ENCODE measurements around the gene PTPRT. TPM values are rescaled to one million over a fixed set of nuclear protein-coding genes. Genes with fewer than 3 reads are reported as not detected.

PTPRT gene
- total and polyA plus RNA-seq, 4 donors = 0.14 to 2.8 (median 0.40) TPM

DNA sequence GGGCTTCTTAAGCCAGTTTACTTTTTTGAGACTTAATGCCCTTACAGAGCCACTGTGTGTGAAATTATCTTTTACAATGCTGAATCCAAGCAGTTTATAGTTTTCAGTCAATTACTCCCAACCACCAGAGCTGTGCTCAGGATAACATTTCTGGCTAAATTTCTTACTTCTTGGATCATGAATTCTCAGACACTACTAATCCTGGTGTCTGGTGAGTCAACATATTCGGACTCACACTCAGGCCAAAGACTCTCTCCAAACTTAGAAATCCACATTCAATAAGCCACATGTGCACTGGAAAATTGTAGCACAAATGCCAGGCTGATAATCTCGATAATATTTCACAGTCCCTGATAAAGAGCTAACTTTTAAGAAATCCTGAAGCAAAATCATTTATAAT is 49.0 kb downstream of the PTPRT start (continued):
- no peak for TF ChIP-seq NR2F2 (IDR thresholded peaks at IDR 0.05)
- no peak for TF ChIP-seq HNF4A (conservative IDR thresholded peaks at IDR 0.05)
- TF ChIP-seq, protein P1, sequence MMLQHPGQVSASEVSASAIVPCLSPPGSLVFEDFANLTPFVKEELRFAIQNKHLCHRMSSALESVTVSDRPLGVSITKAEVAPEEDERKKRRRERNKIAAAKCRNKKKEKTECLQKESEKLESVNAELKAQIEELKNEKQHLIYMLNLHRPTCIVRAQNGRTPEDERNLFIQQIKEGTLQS (IDR thresholded peaks at IDR 0.05) = no peak
- TF ChIP-seq RAD21 (IDR thresholded peaks at IDR 0.05) = no peak
- TF ChIP-seq RXRA (IDR thresholded peaks at IDR 0.05) = no peak
- TF ChIP-seq YY1 (IDR thresholded peaks at IDR 0.05) = no peak
- TF ChIP-seq, protein P2, sequence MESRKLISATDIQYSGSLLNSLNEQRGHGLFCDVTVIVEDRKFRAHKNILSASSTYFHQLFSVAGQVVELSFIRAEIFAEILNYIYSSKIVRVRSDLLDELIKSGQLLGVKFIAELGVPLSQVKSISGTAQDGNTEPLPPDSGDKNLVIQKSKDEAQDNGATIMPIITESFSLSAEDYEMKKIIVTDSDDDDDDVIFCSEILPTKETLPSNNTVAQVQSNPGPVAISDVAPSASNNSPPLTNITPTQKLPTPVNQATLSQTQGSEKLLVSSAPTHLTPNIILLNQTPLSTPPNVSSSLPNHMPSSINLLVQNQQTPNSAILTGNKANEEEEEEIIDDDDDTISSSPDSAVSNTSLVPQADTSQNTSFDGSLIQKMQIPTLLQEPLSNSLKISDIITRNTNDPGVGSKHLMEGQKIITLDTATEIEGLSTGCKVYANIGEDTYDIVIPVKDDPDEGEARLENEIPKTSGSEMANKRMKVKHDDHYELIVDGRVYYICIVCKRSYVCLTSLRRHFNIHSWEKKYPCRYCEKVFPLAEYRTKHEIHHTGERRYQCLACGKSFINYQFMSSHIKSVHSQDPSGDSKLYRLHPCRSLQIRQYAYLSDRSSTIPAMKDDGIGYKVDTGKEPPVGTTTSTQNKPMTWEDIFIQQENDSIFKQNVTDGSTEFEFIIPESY (IDR thresholded peaks at IDR 0.05) = no peak

DNA sequence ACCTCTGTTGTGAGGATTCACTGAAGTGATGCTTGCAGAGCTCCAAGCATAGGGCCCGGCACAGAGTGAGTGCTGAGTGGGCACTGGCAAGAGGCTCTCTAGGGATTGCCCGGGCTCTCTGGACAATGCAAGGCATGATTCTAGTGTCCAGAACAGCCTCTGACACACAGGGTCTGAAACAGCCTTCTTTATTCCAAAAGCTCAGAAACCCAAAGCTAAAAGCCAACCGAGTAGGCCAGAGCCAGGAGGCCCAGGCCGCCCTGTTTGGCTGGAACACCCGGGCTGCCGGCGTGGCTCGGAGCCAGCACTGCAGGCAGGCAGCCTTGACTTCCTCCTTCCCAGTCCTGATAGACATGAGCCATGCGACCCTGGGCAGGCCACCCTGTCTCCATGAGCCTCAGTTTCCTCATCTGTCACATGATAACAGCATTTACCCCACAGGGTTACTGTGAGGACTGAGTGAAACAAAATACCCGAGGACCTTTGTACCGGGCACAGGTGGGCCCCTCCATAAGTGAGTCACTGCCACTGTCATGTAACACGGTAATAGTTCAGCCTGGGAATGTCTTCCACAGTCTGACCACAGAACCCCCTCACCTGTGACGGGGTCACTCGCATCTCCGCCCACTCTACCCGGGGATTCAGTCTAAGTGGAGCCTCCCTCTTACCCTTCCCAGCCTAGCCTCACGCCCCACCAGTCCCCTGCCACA is 51.5 kb downstream of the PTPRT start:
- Histone ChIP-seq H3K27me3 (ENCODE audit: control insufficient read depth in 4 of 4, insufficient read depth in 4 of 4, low read length in 3 of 4) (no peaks in the 10 kb centered on the region), H3K4me1 (ENCODE audit: control insufficient read depth in 4 of 4, insufficient read depth in 4 of 4, low read length in 3 of 4) (no peaks in the 10 kb centered on the region), H3K4me3 (ENCODE audit: low read depth in 1 of 3, low read length in 3 of 3) (no peak overlapping the region), H3K27ac (ENCODE audit: low read depth in 1 of 2, low read length in 2 of 2) (no peak overlapping the region), H3K36me3 (ENCODE audit: control insufficient read depth in 4 of 4, insufficient read depth in 3 of 4, low read depth in 1 of 4, low read length in 3 of 4) (no peaks in the 10 kb centered on the region), H3K9ac (ENCODE audit: low read depth in 1 of 2, low read length in 2 of 2) (no peak overlapping the region), H3K9me3 (ENCODE audit: control insufficient read depth in 4 of 4, low read length in 3 of 4) (no peaks in the 10 kb centered on the region)
- TF ChIP-seq RXRA (IDR thresholded peaks at IDR 0.05) = no peak
- no peak for TF ChIP-seq GABPA (IDR thresholded peaks at IDR 0.05 in 1 of 2, conservative IDR thresholded peaks at IDR 0.05 in 1 of 2)
- no peak for TF ChIP-seq HNF4A (conservative IDR thresholded peaks at IDR 0.05)
- TF ChIP-seq, protein P3, sequence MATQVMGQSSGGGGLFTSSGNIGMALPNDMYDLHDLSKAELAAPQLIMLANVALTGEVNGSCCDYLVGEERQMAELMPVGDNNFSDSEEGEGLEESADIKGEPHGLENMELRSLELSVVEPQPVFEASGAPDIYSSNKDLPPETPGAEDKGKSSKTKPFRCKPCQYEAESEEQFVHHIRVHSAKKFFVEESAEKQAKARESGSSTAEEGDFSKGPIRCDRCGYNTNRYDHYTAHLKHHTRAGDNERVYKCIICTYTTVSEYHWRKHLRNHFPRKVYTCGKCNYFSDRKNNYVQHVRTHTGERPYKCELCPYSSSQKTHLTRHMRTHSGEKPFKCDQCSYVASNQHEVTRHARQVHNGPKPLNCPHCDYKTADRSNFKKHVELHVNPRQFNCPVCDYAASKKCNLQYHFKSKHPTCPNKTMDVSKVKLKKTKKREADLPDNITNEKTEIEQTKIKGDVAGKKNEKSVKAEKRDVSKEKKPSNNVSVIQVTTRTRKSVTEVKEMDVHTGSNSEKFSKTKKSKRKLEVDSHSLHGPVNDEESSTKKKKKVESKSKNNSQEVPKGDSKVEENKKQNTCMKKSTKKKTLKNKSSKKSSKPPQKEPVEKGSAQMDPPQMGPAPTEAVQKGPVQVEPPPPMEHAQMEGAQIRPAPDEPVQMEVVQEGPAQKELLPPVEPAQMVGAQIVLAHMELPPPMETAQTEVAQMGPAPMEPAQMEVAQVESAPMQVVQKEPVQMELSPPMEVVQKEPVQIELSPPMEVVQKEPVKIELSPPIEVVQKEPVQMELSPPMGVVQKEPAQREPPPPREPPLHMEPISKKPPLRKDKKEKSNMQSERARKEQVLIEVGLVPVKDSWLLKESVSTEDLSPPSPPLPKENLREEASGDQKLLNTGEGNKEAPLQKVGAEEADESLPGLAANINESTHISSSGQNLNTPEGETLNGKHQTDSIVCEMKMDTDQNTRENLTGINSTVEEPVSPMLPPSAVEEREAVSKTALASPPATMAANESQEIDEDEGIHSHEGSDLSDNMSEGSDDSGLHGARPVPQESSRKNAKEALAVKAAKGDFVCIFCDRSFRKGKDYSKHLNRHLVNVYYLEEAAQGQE (IDR thresholded peaks at IDR 0.05) = no peak
- TF ChIP-seq, protein P1 (IDR thresholded peaks at IDR 0.05) = no peak
- no peak for TF ChIP-seq YY1 (IDR thresholded peaks at IDR 0.05)
- 84% methylated on average over 17 of the region's 17 CpGs for WGBS
- no peak for DNase-seq (ENCODE audit: low spot score)

DNA sequence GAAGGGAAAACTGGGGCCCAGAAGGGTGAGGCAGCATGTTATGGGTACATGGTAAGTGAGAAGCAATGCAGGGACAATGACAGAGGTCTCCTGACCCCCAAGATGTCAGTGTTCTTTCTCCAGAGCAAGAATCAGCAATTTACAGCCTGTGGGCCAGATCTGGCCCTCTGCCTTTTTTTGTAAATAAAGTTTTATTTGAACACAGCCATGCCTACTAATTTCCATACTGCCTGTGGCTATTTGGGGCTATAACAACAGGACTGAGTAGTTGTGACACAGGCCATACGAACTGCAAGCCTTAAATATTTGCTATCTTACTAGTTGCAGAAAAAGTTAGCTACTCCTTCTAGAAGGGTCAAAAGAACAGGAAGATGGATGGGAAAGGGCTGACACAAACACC is 52.5 kb downstream of the PTPRT start:
- no peak for TF ChIP-seq GABPA (IDR thresholded peaks at IDR 0.05 in 1 of 2, conservative IDR thresholded peaks at IDR 0.05 in 1 of 2)
- TF ChIP-seq EGR1 (IDR thresholded peaks at IDR 0.05; ENCODE audit: low read depth in 2 of 2) = no peak
- TF ChIP-seq YY1 (IDR thresholded peaks at IDR 0.05) = no peak
- TF ChIP-seq RAD21 (IDR thresholded peaks at IDR 0.05) = no peak
- no peak for TF ChIP-seq RXRA (IDR thresholded peaks at IDR 0.05)
- no peak for TF ChIP-seq FOXA2 (IDR thresholded peaks at IDR 0.05)
- no peak for TF ChIP-seq SP1 (IDR thresholded peaks at IDR 0.05)
- TF ChIP-seq HNF4A (conservative IDR thresholded peaks at IDR 0.05) = no peak
- TF ChIP-seq, protein P2 (IDR thresholded peaks at IDR 0.05) = no peak
- TF ChIP-seq TAF1 (conservative IDR thresholded peaks at IDR 0.05) = no peak
- TF ChIP-seq, protein P4, sequence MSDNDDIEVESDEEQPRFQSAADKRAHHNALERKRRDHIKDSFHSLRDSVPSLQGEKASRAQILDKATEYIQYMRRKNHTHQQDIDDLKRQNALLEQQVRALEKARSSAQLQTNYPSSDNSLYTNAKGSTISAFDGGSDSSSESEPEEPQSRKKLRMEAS (IDR thresholded peaks at IDR 0.05) = no peak
- TF ChIP-seq, protein P1 (IDR thresholded peaks at IDR 0.05) = no peak
- Histone ChIP-seq H3K27me3 (ENCODE audit: control insufficient read depth in 4 of 4, insufficient read depth in 4 of 4, low read length in 3 of 4) (no peaks in the 10 kb centered on the region), H3K4me1 (ENCODE audit: control insufficient read depth in 4 of 4, insufficient read depth in 4 of 4, low read length in 3 of 4) (no peaks in the 10 kb centered on the region), H3K4me3 (ENCODE audit: low read depth in 1 of 3, low read length in 3 of 3) (no peak overlapping the region), H3K27ac (ENCODE audit: low read depth in 1 of 2, low read length in 2 of 2) (no peak overlapping the region), H3K9ac (ENCODE audit: low read depth in 1 of 2, low read length in 2 of 2) (no peak overlapping the region), H3K9me3 (ENCODE audit: control insufficient read depth in 4 of 4, low read length in 3 of 4) (no peaks in the 10 kb centered on the region), H3K36me3 (ENCODE audit: control insufficient read depth in 4 of 4, insufficient read depth in 3 of 4, low read depth in 1 of 4, low read length in 3 of 4) (no peaks in the 10 kb centered on the region)
- WGBS = 85% methylated on average over 1 of the region's 1 CpG
- DNase-seq (ENCODE audit: low spot score) = no peak

All from liver (tissue), 9 donors.